MG63 (cell line): ENCODE results near the gene EGFLAM. TPM values are rescaled to one million over a fixed set of nuclear protein-coding genes. Genes with fewer than 3 reads are reported as not detected.

ENCODE experiments used
- DNase-seq: peaks from one replicate; pipeline ENCODE4 v3.0.0-alpha.2; 2020
- H3K27me3 ChIP-seq: fragments of 250-450 bp; sonication (Bioruptor Pico); 2 replicates; pipeline ENCODE4 v1.5.1; 2020; ENCODE audit warnings: mild to moderate bottlenecking, moderate library complexity
- H3K36me3 ChIP-seq: fragments of 250-450 bp; sonication (Bioruptor Pico); 2 replicates; pipeline ENCODE4 v1.5.1; 2020; ENCODE audit warnings: mild to moderate bottlenecking, moderate library complexity
- H3K4me3 ChIP-seq: fragments of 250-450 bp; sonication (Bioruptor Pico); 2 replicates; pipeline ENCODE4 v1.5.1; 2020; ENCODE audit warnings: mild to moderate bottlenecking, moderate library complexity
- H3K9me3 ChIP-seq: fragments of 250-450 bp; sonication (Bioruptor Pico); 2 replicates; pipeline ENCODE4 v1.5.1; 2020; ENCODE audit warnings: mild to moderate bottlenecking, moderate library complexity
- total RNA-seq: library from RNA; depleted of rRNA; stranded (reverse); fragments of >200 nt; shearing (Covaris generic); gene quantifications from 2 replicates; pipeline ENCODE4 v1.2.3, GENCODE V29; 2014; ENCODE audit warnings: low replicate concordance

The EGFLAM gene
- total RNA-seq, 1 experiment from 2014 or later = not detected

DNA sequence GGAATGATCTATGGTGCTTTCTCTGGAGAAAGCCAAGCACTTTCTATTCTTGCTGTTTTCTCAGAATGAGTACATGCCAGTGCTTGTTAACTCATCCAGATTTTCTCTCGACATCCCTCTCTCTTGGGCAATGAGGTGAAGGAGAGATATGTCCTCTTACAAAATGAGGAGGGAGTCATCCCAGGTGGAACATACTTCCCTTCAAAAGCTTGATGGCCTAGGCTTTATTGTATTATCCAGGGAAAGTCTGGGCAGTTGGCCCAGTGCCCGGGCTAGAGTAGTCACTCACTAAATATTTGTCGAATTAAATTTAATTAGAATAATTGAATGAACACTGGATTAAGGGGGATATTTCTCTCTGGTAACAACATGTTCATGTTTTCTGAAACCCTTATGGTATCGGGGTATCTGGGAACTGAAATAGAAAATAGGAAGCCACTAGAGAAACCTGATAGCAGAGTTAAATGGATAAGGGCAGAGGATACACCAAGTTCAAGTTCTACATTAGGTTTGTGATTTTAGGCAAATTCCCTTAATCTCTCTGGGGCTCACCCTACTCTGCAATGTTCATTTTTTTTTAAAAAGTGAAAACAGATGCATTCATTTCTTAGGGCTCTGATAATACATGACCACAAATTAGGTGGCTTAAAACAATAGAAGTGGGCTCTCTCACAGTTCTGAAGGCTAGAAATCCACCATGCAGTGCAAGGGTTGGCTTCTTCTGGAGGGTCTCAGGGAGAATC is 198.5 kb downstream of the EGFLAM start:
- Histone ChIP-seq H3K27me3 (no peaks in the 10 kb centered on the region), H3K4me3 (no peak overlapping the region), H3K36me3 (no peaks in the 10 kb centered on the region), H3K9me3 (no peaks in the 10 kb centered on the region)
- DNase-seq = no peak

GRCh38 chr5:38458174-38458573 is 199.8 kb downstream of the EGFLAM start:
- Histone ChIP-seq H3K27me3 (no peaks in the 10 kb centered on the region), H3K36me3 (no peaks in the 10 kb centered on the region), H3K4me3 (no peak overlapping the region), H3K9me3 (no peaks in the 10 kb centered on the region)
- DNase-seq = no peak

DNA sequence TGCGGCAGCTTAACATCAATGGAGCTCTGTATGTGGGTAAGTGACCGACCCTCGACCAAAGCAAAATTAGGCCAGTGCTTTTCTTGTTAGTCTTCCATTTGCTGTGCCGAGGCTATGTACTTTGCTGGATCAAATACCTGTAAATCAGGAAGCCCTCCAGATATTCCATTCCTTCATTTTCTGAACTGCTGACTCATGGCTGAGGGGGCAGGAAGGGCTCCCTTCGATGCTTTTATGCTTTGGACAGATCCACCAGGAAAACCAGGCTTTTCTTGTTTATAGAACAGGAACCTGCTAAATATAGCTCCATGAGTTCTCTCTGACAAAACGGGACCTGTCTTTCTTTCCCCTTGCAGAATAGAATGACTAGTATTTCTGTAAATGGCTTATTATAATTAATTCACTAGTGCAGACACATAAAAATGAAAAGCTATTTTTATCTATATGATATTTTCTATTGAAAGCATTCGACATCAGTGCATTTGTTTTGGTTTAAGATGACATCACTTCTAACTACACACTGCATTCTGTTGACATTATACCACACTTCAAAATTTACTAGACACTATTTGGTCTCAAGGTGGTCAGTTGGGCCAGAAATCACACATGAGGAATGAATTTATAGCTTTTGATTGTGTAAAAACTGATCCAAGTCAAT is 204.7 kb downstream of the EGFLAM start:
- no peak overlapping the region for H3K4me3 ChIP-seq
- no peaks in the 10 kb centered on the region for H3K27me3 ChIP-seq
- no peaks in the 10 kb centered on the region for H3K9me3 ChIP-seq
- peak; percentile 20 for DNase-seq
- no peaks in the 10 kb centered on the region for H3K36me3 ChIP-seq

GRCh38 chr5:38463634-38464521 is 205.5 kb downstream of the EGFLAM start:
- DNase-seq = peak; percentile 85
- no peaks in the 10 kb centered on the region for H3K36me3 ChIP-seq
- H3K27me3 ChIP-seq = no peaks in the 10 kb centered on the region
- H3K9me3 ChIP-seq = no peaks in the 10 kb centered on the region
- H3K4me3 ChIP-seq = no peak overlapping the region

DNA sequence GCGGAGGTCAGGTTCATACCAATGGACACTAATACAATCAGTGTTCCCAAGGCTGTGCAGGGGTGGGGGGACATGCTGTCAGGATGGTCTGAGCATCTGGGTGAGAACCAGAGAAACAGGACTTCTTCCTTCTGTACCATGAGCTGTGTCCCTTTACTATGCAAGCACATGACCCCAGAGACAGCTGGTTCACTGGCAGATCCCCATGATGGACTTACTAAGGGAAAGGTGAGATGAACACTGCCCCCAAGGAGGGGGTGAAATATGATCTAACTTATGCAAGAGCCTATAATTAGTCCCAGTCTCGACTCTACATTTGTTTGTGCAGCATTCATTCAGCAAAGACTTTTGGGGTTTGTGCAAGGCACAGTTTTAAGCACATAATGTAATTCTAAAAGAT is 206.7 kb downstream of the EGFLAM start:
- no peak for DNase-seq
- no peaks in the 10 kb centered on the region for H3K36me3 ChIP-seq

DNA sequence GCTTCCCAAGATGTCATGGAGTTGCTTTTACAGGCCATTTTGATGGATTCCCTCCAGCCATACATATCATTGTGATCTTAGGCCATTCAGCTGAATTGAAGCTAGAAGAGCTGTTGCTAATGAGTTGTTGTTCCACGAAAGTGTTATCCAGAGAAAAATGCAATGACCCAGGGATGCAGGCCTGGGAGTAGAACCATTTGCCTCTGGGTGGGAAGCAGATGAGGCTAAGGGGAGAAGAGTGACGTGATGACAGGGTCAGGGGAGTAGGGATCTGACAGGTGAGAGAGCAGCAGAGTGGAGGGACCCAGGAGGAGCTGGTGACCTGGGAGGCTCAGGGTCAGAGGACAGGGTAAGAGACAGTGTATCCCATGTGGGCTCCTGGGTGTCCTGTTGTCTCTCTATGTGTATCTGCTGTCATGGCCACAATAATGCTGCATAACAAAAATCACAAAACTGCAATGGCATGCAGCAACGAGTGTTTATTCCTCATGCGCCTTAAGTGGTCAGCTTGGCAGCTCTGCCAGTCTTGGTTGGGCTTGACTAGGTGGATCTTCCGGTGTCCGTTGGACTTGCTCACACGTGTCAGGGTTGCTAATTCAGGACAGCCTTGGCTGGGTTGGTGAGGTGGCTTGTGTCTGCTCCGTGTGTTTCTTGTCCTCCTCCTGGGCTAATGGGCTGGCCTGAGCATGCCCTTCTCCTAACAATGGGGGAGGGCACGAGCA is 207.5 kb downstream of the EGFLAM start:
- Histone ChIP-seq H3K9me3 (no peaks in the 10 kb centered on the region), H3K36me3 (no peaks in the 10 kb centered on the region), H3K27me3 (no peaks in the 10 kb centered on the region), H3K4me3 (no peak overlapping the region)
- DNase-seq = no peak

More for the DNA sequence above, 206.7 kb downstream of the EGFLAM start:
- no peaks in the 10 kb centered on the region for H3K27me3 ChIP-seq
- H3K9me3 ChIP-seq = no peaks in the 10 kb centered on the region
- H3K4me3 ChIP-seq = no peak overlapping the region

DNA sequence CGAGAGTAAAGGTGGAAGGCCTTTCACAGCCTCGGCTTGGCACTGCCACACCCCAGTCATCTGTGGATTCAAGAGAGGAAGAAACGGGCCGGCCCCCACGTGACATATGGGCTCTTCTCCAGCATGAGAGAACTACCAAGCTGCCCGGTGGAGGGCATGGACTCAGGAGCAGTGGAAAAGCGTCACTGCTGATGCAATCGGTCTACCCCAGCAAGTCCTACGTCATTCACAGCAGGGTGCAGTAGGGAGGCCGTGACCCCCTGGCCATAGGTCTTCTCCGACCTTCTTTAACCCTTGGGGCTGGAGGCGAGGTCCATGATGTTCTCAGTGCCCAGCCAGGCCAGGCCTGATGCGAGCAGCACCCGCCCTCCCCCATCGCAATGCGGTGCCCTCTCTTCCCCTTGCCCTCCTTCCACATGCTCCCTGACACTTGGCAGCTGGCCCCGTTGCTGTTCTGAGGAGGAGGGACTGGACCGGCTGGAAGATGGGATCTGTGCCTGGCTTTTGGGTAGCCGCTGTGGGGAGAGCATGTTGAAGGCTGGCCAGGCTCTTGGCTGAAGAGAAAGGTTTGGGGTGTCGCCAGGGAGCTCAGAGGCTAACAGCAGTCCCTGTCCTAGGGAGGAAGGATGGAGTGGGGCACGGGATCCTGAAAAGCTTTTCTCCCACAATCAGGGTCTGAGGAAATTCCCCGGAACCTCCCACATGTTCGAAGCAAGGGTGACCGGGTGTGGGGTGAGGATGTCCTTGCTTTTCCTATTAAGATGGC is 208.2 kb downstream of the EGFLAM start:
- Histone ChIP-seq H3K4me3 (no peak overlapping the region), H3K27me3 (no peaks in the 10 kb centered on the region), H3K36me3 (no peaks in the 10 kb centered on the region), H3K9me3 (no peaks in the 10 kb centered on the region)
- peak; percentile 96 for DNase-seq

- DNase-seq = peak; percentile 96
- Histone ChIP-seq H3K36me3 (no peaks in the 10 kb centered on the region), H3K4me3 (no peak overlapping the region), H3K9me3 (no peaks in the 10 kb centered on the region), H3K27me3 (no peaks in the 10 kb centered on the region)
Measured at GRCh38 chr5:38467353-38468040, 209.1 kb downstream of the EGFLAM start.

DNA sequence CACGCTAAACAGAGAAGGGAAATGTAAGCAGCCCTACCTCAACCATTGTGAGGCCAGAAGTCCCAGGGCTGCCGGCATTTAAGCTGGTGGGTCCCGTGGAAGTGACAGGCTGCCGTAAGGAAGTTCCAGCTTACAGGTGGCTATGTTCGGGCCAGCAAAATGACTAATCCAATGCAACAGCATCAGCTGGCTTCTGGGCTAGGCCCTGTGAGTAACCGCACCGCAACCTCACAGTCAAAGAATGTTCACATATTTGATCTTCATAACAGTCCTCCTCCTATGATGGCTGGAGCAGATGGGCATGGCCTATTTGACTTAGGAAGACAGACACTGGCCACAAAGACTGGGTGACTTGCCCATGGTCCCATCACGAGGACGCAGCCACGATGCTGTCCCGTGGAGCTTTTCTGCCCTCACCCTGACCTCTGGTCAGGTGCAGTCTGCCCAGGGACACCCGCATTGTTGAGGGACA is 209.9 kb downstream of the EGFLAM start:
- peak; percentile 92 for DNase-seq
- Histone ChIP-seq H3K36me3 (no peaks in the 10 kb centered on the region), H3K4me3 (no peak overlapping the region), H3K27me3 (no peaks in the 10 kb centered on the region), H3K9me3 (no peaks in the 10 kb centered on the region)

DNA sequence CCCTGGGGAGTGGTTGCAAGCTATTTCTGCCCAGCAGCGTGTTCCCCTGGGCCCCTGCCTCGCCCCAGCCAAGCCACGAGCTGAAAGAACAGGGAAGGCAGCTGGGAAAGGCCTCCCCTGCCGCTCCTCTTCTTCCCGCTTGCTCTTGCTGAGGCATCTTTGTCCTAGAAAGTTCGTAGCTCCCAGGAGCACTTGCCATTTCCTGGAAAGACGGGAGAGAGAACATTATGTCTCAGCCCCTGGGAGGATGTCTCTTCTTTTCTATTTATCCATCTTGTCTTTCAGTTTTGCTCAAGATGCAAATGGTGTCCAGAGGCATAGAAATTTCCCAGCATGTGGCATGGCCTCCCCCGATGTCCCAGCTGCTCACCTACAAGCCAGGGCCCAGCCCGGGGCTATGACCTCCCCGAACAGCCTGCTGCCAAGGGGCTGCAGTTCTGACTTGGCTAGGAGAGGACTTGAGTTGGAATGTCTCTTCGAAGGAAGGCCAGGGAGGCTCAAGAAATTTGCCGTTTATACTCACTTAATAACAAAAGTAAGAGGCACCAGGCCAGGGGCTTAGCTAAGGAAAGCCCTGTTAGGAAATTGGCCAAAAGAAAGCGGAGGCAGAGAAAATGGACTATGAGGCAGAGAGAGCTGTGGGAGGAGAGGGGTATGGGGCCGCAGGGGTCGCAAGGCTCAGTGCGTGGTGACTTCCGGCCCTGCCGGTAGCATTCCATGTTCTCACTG is 210.8 kb downstream of the EGFLAM start:
- H3K27me3 ChIP-seq = no peaks in the 10 kb centered on the region
- DNase-seq = peak; percentile 69

DNA sequence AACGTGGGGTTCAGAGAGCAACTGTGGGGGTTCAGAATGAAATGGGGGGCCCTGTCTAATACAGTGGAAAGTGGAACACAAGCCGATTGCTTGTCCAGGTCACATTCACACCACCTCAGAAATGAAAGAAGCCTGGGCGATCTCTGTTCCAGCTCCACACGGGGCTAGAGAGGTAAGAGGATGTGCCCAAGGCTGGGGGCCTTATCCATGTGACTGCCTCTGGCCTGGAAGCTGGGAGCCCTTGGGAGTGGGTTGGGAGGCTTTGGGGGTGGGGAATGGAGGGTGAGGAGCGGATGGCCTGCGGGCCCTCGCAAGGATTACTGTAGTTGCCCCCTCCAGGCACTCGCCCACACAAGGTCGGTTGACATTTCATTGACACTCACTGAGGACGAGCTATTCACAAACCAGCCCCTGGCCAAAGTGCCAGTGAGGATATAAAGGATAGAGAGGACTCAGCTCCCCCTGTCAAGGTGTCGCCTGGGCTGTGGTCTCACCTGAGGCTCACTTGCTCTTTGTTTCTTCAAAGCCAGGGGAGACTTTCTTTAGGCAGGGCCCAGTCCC is 211.4 kb downstream of the EGFLAM start:
- H3K36me3 ChIP-seq = no peaks in the 10 kb centered on the region
- H3K9me3 ChIP-seq = no peaks in the 10 kb centered on the region
- H3K4me3 ChIP-seq = no peak overlapping the region
- no peak for DNase-seq
- no peaks in the 10 kb centered on the region for H3K27me3 ChIP-seq

More for the DNA sequence above, 210.8 kb downstream of the EGFLAM start:
- Histone ChIP-seq H3K36me3 (no peaks in the 10 kb centered on the region), H3K9me3 (no peaks in the 10 kb centered on the region), H3K4me3 (no peak overlapping the region)

GRCh38 chr5:38471709-38472108 is 213.3 kb downstream of the EGFLAM start:
- H3K9me3 ChIP-seq = no peaks in the 10 kb centered on the region

GRCh38 chr5:38472541-38472940 is 214.2 kb downstream of the EGFLAM start:
- no peak for DNase-seq
- Histone ChIP-seq H3K36me3 (no peaks in the 10 kb centered on the region), H3K4me3 (no peak overlapping the region), H3K27me3 (no peaks in the 10 kb centered on the region), H3K9me3 (no peaks in the 10 kb centered on the region)

More at GRCh38 chr5:38471709-38472108, 213.3 kb downstream of the EGFLAM start:
- no peak for DNase-seq
- no peak overlapping the region for H3K4me3 ChIP-seq
- H3K36me3 ChIP-seq = no peaks in the 10 kb centered on the region
- H3K27me3 ChIP-seq = no peaks in the 10 kb centered on the region

DNA sequence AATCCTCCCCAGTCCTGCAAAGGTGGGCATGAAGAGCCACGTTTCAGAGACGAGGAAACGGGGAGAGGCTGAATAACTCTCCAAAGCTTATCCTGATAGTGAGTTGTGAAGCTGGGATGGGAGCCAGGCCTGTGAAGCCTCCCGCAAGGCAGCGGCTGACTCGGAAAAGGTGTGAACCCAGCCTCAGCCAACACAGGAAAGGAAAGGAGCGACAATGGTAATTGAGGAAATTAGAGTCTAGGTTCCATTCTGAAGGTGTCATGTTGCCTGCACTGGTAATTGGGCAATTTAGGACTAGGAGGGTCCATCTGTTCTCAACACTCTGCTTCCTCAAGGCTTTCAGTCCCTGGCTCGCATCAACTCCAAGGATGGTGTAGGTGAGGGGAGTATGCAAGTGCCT is 214.6 kb downstream of the EGFLAM start:
- H3K36me3 ChIP-seq = no peaks in the 10 kb centered on the region
- no peak for DNase-seq

More for the DNA sequence above, 214.6 kb downstream of the EGFLAM start:
- H3K27me3 ChIP-seq = no peaks in the 10 kb centered on the region
- no peaks in the 10 kb centered on the region for H3K9me3 ChIP-seq
- H3K4me3 ChIP-seq = no peak overlapping the region
